Mesendoderm (in vitro differentiated cells): ENCODE results near the gene NKPD1. TPM values are rescaled to one million over a fixed set of nuclear protein-coding genes. Genes with fewer than 3 reads are reported as not detected.

Source experiments
- DNase-seq: peaks from one replicate; pipeline ENCODE4 v3.0.0; 2013
- H2AK5ac ChIP-seq: 2 replicates; pipeline ENCODE4 v1.6.1; 2013; ENCODE audit warnings: low read length, inconsistent platforms
- H2BK120ac ChIP-seq: 2 replicates; pipeline ENCODE4 v1.6.1; 2013; ENCODE audit warnings: low read depth, mild to moderate bottlenecking, low read length, moderate library complexity, mixed read lengths
- H2BK15ac ChIP-seq: replicated peaks from 2 replicates; pipeline ENCODE4 v1.6.1; 2013; ENCODE audit warnings: low read depth, mild to moderate bottlenecking, moderate library complexity
- H2BK5ac ChIP-seq: 2 replicates; pipeline ENCODE4 v1.6.1; 2013; ENCODE audit warnings: low read length, inconsistent platforms
- H3K18ac ChIP-seq: 2 replicates; pipeline ENCODE4 v1.6.1; 2013; ENCODE audit warnings: mild to moderate bottlenecking, low read length, mixed read lengths
- H3K23ac ChIP-seq: one replicate; pipeline ENCODE4 v1.6.1; 2013; ENCODE audit warnings: low read length
- H3K27ac ChIP-seq: 2 replicates; pipeline ENCODE4 v1.5.1; 2013; ENCODE audit warnings: low read depth, mild to moderate bottlenecking, inconsistent platforms, low read length, moderate library complexity
- H3K27me3 ChIP-seq: 2 replicates; pipeline ENCODE4 v1.6.1; 2013; ENCODE audit warnings: low read length, control low read depth, mild to moderate bottlenecking, inconsistent platforms; ENCODE audit not compliant: insufficient read depth, poor library complexity
- H3K36me3 ChIP-seq: 2 replicates; pipeline ENCODE4 v1.6.1; 2013; ENCODE audit warnings: low read length, inconsistent platforms; ENCODE audit not compliant: control insufficient read depth, insufficient read depth
- H3K4ac ChIP-seq: one replicate; pipeline ENCODE4 v1.6.1; 2013; ENCODE audit warnings: low read depth, mild to moderate bottlenecking, low read length, moderate library complexity
- H3K4me1 ChIP-seq: 2 replicates; pipeline ENCODE4 v1.6.1; 2013; ENCODE audit warnings: low read depth, low read length, inconsistent platforms; ENCODE audit not compliant: control insufficient read depth
- H3K4me2 ChIP-seq: 2 replicates; pipeline ENCODE4 v1.6.1; 2013; ENCODE audit warnings: low read length
- H3K4me3 ChIP-seq: 2 replicates; pipeline ENCODE4 v1.5.1; 2013; ENCODE audit warnings: mild to moderate bottlenecking, low read length
- H3K56ac ChIP-seq: one replicate; pipeline ENCODE4 v1.6.1; 2013; ENCODE audit warnings: low read length
- H3K79me1 ChIP-seq: 2 replicates; pipeline ENCODE4 v1.6.1; 2013; ENCODE audit warnings: low read length, inconsistent platforms
- H3K79me2 ChIP-seq: 2 replicates; pipeline ENCODE4 v1.6.1; 2013; ENCODE audit warnings: mild to moderate bottlenecking, low read length; ENCODE audit not compliant: control insufficient read depth, insufficient read depth
- H3K9ac ChIP-seq: 2 replicates; pipeline ENCODE4 v1.6.1; 2013; ENCODE audit warnings: low read length, inconsistent platforms
- H4K5ac ChIP-seq: one replicate; pipeline ENCODE4 v1.6.1; 2013; ENCODE audit warnings: low read length
- H4K8ac ChIP-seq: one replicate; pipeline ENCODE4 v1.6.1; 2013; ENCODE audit warnings: low read depth, mild to moderate bottlenecking, control low read depth, low read length, moderate library complexity
- whole genome bisulfite sequencing: extraction: QIAGEN DNeasy Blood & Tissue Kit; methylation state at CpG from one replicate; pipeline ENCODE4 v1.1.7; 2013; ENCODE audit warnings: low lambda C conversion rate, missing lambda C conversion rate; ENCODE audit not compliant: insufficient coverage; ENCODE audit errors: extremely low coverage; 5-methylcytosine and 5-hydroxymethylcytosine counted together
- polyA plus RNA-seq, 2 experiments: library from polyadenylated mRNA; stranded (reverse); fragments of 200-250 nt; gene quantifications; one replicate each; pipeline ENCODE4 v1.2.3, GENCODE V29; 2013

The NKPD1 gene, protein sequence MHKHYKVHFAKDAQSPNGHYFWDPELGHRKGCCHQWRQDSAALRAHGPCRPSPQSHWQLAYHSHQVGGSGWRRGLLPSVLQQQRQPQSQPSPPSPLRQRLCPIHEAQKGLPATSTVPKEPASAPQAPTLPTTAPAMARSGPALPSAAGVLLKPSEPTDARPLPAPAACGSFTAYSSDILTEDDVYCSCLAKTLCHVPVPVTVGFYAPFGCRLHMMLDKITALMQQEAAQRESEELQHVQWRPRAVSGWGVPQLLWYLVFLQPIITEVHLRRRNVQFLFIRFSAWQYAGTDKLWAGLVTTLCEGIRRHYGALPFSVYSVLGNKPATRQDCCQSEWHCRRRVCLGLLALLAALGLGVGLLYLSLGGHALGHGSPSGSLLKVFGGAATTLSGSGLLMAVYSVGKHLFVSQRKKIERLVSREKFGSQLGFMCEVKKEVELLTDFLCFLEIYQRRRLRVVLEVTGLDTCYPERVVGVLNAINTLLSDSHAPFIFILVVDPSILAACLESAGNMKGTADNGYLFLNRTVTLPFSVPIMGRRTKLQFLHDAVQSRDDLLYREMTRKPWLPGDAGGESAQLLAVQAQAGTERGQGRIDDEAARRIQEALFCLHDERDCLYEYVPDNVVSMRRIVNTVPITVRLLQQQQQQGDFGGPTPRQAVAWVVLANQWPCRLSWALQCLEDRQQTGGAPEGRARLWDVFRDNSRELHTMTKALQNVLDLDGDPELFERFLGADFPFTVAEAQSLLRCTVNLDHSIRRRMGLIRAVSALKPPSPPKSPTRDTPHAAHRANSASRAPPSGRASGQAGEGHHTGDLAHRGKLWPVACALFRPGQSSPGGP
- 0.01 TPM for polyA plus RNA-seq (2013, experiment 1 of 2)
- polyA plus RNA-seq (2013, experiment 2 of 2) = 0.03 TPM

DNA sequence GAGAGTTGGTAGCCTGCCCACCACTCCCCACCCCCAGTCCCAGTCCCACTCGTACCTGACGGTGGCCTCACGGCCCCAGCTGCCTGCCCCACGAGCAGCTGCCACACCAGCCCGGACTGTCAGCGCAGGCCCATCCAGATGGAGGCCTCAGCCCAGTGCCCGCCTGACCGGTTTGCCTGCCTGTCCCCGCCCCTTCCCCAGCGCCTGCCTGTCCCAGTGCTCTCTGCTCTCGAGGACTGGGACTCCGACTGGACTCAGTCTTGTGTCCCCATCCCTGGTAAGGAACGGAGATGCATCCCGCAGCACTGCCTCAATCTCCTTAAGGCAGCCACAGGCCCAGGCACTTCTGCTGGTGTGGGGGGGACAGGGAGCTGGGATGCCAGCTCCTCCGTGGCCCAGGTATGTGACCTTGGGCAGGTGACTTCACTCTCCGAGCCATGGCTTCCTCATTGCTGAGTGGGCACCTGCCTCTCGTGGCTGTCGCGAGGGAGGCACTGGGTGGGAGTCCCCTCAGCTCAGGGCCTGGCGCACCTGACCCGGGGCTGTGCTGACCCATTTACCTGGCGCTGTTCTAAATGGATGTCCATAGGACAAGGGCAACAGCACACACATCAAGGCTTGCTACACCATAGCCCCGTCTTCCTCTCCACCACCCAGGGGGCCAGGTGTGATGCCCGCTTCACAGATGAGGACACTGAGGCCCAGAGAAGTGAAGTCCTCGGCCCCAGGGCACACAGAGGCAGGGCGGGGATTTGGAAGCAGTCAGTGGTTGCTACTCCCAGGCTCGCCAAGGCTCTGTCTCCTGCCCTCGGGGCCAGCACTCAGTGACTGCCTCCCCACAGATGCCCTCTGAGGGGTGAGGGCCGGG, at the start of gene NKPD1:
NKPD1 (minus strand) TSS at position 113 of the 868 bp plus-strand sequence. CDS start 832 bp downstream, outside the sequence.
- no peak within 1 kb of the TSS for H2BK5ac ChIP-seq
- no peaks in the 10 kb centered on the region for H3K79me2 ChIP-seq
- H3K27me3 ChIP-seq = no peaks in the 10 kb centered on the region
- no peak within 1 kb of the TSS for H3K56ac ChIP-seq
- no peak within 1 kb of the TSS for H2BK15ac ChIP-seq
- H3K4ac ChIP-seq = no peak within 1 kb of the TSS
- H4K8ac ChIP-seq = no peak within 1 kb of the TSS
- no peaks in the 10 kb centered on the region for H3K36me3 ChIP-seq
- H3K4me2 ChIP-seq = no peak within 1 kb of the TSS
- no peak within 1 kb of the TSS for H2BK120ac ChIP-seq
- no peak within 1 kb of the TSS for H3K27ac ChIP-seq
- H4K5ac ChIP-seq = no peak within 1 kb of the TSS
- H3K4me3 ChIP-seq = no peak within 1 kb of the TSS
- no peak within 1 kb of the TSS for H3K23ac ChIP-seq
- H3K4me1 ChIP-seq = no peaks in the 10 kb centered on the region
- no CpG with 5 or more reads among the region's 29 CpGs for WGBS
- no peaks in the 10 kb centered on the region for H3K79me1 ChIP-seq
- no peak within 1 kb of the TSS for H3K18ac ChIP-seq
- no peak for DNase-seq
- no peak within 1 kb of the TSS for H3K9ac ChIP-seq
- no peak within 1 kb of the TSS for H2AK5ac ChIP-seq

- no peak overlapping the region for H3K23ac ChIP-seq
- no CpG with 5 or more reads among the region's 3 CpGs for WGBS
- no peaks in the 10 kb centered on the region for H3K79me2 ChIP-seq
- no peak overlapping the region for H2AK5ac ChIP-seq
- H3K9ac ChIP-seq = no peak overlapping the region
- no peak overlapping the region for H3K4me3 ChIP-seq
- no peak for DNase-seq
- H3K36me3 ChIP-seq = no peaks in the 10 kb centered on the region
- no peak overlapping the region for H2BK15ac ChIP-seq
- no peak overlapping the region for H3K56ac ChIP-seq
- H4K5ac ChIP-seq = no peak overlapping the region
- no peaks in the 10 kb centered on the region for H3K79me1 ChIP-seq
- H3K4ac ChIP-seq = no peak overlapping the region
- H3K4me1 ChIP-seq = no peaks in the 10 kb centered on the region
- H3K4me2 ChIP-seq = no peak overlapping the region
- H4K8ac ChIP-seq = no peak overlapping the region
- H2BK5ac ChIP-seq = no peak overlapping the region
- H3K18ac ChIP-seq = no peak overlapping the region
- no peaks in the 10 kb centered on the region for H3K27me3 ChIP-seq
- H3K27ac ChIP-seq = no peak overlapping the region
- no peak overlapping the region for H2BK120ac ChIP-seq
Measured at GRCh38 chr19:45206328-45206727, 45.5 kb upstream of the NKPD1 start.

GRCh38 chr19:45205810-45206209, 45.0 kb upstream of the NKPD1 start:
- no peak overlapping the region for H2BK5ac ChIP-seq
- H3K79me1 ChIP-seq = no peaks in the 10 kb centered on the region
- no peaks in the 10 kb centered on the region for H3K36me3 ChIP-seq
- no peak overlapping the region for H3K23ac ChIP-seq
- H3K27me3 ChIP-seq = no peaks in the 10 kb centered on the region
- H4K8ac ChIP-seq = no peak overlapping the region
- WGBS = no CpG with 5 or more reads among the region's 12 CpGs
- H2BK120ac ChIP-seq = no peak overlapping the region
- no peak overlapping the region for H4K5ac ChIP-seq
- no peak overlapping the region for H3K4me2 ChIP-seq
- H3K56ac ChIP-seq = no peak overlapping the region
- no peak overlapping the region for H2AK5ac ChIP-seq
- H3K4ac ChIP-seq = no peak overlapping the region
- no peak for DNase-seq
- H3K18ac ChIP-seq = no peak overlapping the region
- no peak overlapping the region for H2BK15ac ChIP-seq
- H3K4me3 ChIP-seq = no peak overlapping the region
- no peak overlapping the region for H3K9ac ChIP-seq
- no peak overlapping the region for H3K27ac ChIP-seq
- H3K79me2 ChIP-seq = no peaks in the 10 kb centered on the region
- H3K4me1 ChIP-seq = no peaks in the 10 kb centered on the region

DNA sequence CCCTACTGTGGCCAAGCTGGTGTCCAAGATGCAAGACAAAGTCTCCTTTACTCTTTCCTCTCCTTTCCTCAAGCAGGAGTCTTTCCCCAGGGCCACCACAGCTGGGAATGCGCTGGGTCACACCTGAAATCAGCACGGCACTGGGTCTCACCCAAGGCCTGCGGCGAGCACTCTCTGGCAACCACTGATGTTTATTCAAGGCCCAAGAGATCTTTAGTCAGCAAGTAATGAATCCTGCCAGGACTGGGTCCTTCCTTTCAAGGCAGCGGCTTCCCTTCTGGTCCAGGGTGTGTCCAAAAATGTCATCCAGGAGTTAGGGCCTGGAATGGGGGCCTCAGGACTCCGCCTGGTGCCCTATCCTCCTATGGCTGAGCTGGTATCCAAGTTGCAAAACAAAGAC, 41.9 kb upstream of the NKPD1 start:
- no peak overlapping the region for H3K4me3 ChIP-seq
- no peaks in the 10 kb centered on the region for H3K27me3 ChIP-seq
- H3K4ac ChIP-seq = no peak overlapping the region
- H3K9ac ChIP-seq = no peak overlapping the region
- DNase-seq = no peak
- H2AK5ac ChIP-seq = no peak overlapping the region
- H4K5ac ChIP-seq = no peak overlapping the region
- H3K79me2 ChIP-seq = no peaks in the 10 kb centered on the region
- H2BK120ac ChIP-seq = no peak overlapping the region
- H3K36me3 ChIP-seq = no peaks in the 10 kb centered on the region
- no peak overlapping the region for H2BK15ac ChIP-seq
- no CpG with 5 or more reads among the region's 6 CpGs for WGBS
- no peaks in the 10 kb centered on the region for H3K4me1 ChIP-seq
- no peak overlapping the region for H2BK5ac ChIP-seq
- H3K27ac ChIP-seq = no peak overlapping the region
- no peak overlapping the region for H3K23ac ChIP-seq
- H3K4me2 ChIP-seq = no peak overlapping the region
- no peak overlapping the region for H3K56ac ChIP-seq
- H3K79me1 ChIP-seq = no peaks in the 10 kb centered on the region
- H3K18ac ChIP-seq = no peak overlapping the region
- H4K8ac ChIP-seq = no peak overlapping the region

DNA sequence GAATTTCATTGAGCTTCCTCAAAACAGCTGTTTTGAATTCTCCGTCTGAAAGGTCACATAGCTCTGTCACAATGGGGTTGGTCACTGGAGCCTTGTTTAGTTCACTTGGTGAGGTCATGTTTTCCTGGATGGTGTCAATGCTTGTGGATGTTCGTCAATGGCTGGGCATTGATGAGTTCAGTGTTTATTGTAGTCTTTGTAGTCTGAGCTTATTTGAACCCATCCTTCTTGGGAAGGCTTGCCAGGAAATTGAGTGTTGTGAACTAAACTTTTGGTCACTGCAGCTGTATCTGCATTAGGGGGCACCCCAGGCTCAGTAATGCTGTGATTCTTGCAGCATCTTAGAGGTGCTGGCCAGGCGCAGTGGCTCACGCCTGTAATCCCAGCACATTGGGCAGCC, 39.8 kb upstream of the NKPD1 start:
- H3K79me2 ChIP-seq = no peaks in the 10 kb centered on the region
- no peak overlapping the region for H3K4me2 ChIP-seq
- H3K4ac ChIP-seq = no peak overlapping the region
- peak; percentile 75 for DNase-seq
- no peak overlapping the region for H2BK5ac ChIP-seq
- no peak overlapping the region for H2BK15ac ChIP-seq
- no peak overlapping the region for H4K5ac ChIP-seq
- H3K4me1 ChIP-seq = no peaks in the 10 kb centered on the region
- H3K23ac ChIP-seq = no peak overlapping the region
- H3K27me3 ChIP-seq = no peaks in the 10 kb centered on the region
- no peak overlapping the region for H4K8ac ChIP-seq
- no peak overlapping the region for H3K56ac ChIP-seq
- H3K79me1 ChIP-seq = no peaks in the 10 kb centered on the region
- H3K4me3 ChIP-seq = no peak overlapping the region
- WGBS = no CpG with 5 or more reads among the region's 4 CpGs
- H3K9ac ChIP-seq = no peak overlapping the region
- H3K18ac ChIP-seq = no peak overlapping the region
- H3K27ac ChIP-seq = no peak overlapping the region
- no peak overlapping the region for H2AK5ac ChIP-seq
- no peaks in the 10 kb centered on the region for H3K36me3 ChIP-seq
- no peak overlapping the region for H2BK120ac ChIP-seq
